Spleen (tissue), 7 donors: ENCODE results near the gene ZNF609.

Experiments used
- POLR2A ChIP-seq, 3 donors: fragments of 450-650 bp; IDR thresholded peaks; one replicate each; pipeline ENCODE4 v1.5.1; 2017; ENCODE audit warnings: antibody characterized with exemption in 3 of 3, mild to moderate bottlenecking in 1 of 3
- POLR2AphosphoS5 ChIP-seq, 3 donors: sonication (generic); formaldehyde crosslinking; IDR thresholded peaks; one replicate each; pipeline ENCODE4 v1.5.1; 2017; ENCODE audit warnings: antibody characterized with exemption in 3 of 3
- TF ChIP-seq, protein P1 (sequence below), 11 experiments: fragments of 200-600 bp in 7 of 11; fragments of 450-650 bp in 4 of 11; sonication (generic) in 4 of 11; IDR thresholded peaks in 8 of 11; conservative IDR thresholded peaks in 3 of 11; 1 replicate in 7 of 11; 2 replicates in 4 of 11; pipeline versions ENCODE4 v1.4.0 to v1.8.0; 2016 to 2021; ENCODE audit warnings: antibody characterized with exemption in 11 of 11, inconsistent platforms in 4 of 11, mild to moderate bottlenecking in 1 of 11
- donor health status: DM: no; HTN: no; CAD: no; lungs with moderate emphysema.
- donor health status: DM: no; HTN: no; CAD: no.
- donor health status: DM: no; HTN: no; CAD: no.

DNA sequence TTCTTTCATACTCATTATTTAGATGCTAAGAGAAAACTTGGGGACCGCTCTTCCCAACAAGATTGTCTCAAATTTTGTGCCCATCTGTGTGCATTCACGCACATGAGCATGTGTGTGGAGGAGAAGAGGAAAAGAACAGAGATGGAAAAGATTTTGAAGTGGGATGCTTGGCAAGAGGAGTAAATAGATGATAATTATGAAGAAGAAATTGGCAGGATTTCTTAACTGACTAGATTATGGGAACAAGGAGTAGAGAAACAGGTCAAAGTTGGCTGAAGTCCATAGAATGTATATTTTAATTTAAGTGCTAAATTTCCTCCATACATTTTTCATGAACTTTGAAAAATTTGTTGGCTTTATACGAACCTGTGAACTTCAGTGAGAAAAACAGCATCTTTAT lies 100.1 kb downstream of the ZNF609 start:
- TF ChIP-seq, protein P1, sequence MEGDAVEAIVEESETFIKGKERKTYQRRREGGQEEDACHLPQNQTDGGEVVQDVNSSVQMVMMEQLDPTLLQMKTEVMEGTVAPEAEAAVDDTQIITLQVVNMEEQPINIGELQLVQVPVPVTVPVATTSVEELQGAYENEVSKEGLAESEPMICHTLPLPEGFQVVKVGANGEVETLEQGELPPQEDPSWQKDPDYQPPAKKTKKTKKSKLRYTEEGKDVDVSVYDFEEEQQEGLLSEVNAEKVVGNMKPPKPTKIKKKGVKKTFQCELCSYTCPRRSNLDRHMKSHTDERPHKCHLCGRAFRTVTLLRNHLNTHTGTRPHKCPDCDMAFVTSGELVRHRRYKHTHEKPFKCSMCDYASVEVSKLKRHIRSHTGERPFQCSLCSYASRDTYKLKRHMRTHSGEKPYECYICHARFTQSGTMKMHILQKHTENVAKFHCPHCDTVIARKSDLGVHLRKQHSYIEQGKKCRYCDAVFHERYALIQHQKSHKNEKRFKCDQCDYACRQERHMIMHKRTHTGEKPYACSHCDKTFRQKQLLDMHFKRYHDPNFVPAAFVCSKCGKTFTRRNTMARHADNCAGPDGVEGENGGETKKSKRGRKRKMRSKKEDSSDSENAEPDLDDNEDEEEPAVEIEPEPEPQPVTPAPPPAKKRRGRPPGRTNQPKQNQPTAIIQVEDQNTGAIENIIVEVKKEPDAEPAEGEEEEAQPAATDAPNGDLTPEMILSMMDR (IDR thresholded peaks at IDR 0.05 in 8 of 11, conservative IDR thresholded peaks at IDR 0.05 in 3 of 11), result no peak
- no peak for TF ChIP-seq POLR2A (IDR thresholded peaks at IDR 0.05)
- no peak for TF ChIP-seq POLR2AphosphoS5 (IDR thresholded peaks at IDR 0.05)
